Aorta (tissue), 5 donors: ENCODE data around the gene ELMO1. TPM values are rescaled to one million over a fixed set of nuclear protein-coding genes. Genes with fewer than 3 reads are reported as not detected.
"Not testable (repeated sequence)": the region's sequence is repeated elsewhere in the genome, so short reads cannot be mapped to it uniquely, and the experiment has no call there.

Experiments used
- ATAC-seq: fragments of 200-7000 bp; cut with Tn5 transposase; one replicate; pipeline ENCODE4 v1.9.1; 2022; ENCODE audit warnings: moderate library complexity; ENCODE audit not compliant: low FRiP score
- DNase-seq, 2 donors: peaks; one replicate each; pipeline ENCODE4 v3.0.0-alpha.2; 2020
- H3K27ac ChIP-seq, 2 donors: one replicate each; pipeline ENCODE4 v1.5.1; 2013; ENCODE audit warnings: low read length in 2 of 2, mild to moderate bottlenecking in 2 of 2, moderate library complexity in 2 of 2, control low read depth in 1 of 2, inconsistent platforms in 1 of 2, low read depth in 1 of 2
- H3K27me3 ChIP-seq, 2 donors: one replicate each; pipeline ENCODE4 v1.6.1; 2013; ENCODE audit warnings: control low read depth in 1 of 2, low read length in 1 of 2, mild to moderate bottlenecking in 1 of 2, moderate library complexity in 1 of 2; ENCODE audit not compliant: insufficient read depth in 2 of 2, control insufficient read depth in 1 of 2
- H3K36me3 ChIP-seq, 2 donors: one replicate each; pipeline ENCODE4 v1.6.1; 2013; ENCODE audit warnings: control low read depth in 1 of 2, low read length in 1 of 2, mild to moderate bottlenecking in 1 of 2; ENCODE audit not compliant: insufficient read depth in 2 of 2, control insufficient read depth in 1 of 2
- H3K4me1 ChIP-seq, 2 donors: one replicate each; pipeline ENCODE4 v1.6.1; 2013; ENCODE audit warnings: low read length in 2 of 2, control low read depth in 1 of 2, mild to moderate bottlenecking in 1 of 2, moderate library complexity in 1 of 2; ENCODE audit not compliant: insufficient read depth in 2 of 2, control insufficient read depth in 1 of 2
- H3K4me3 ChIP-seq, 2 donors: one replicate each; pipeline ENCODE4 v1.5.1; 2013; ENCODE audit warnings: low read length in 2 of 2, control low read depth in 1 of 2, mild to moderate bottlenecking in 1 of 2
- H3K9me3 ChIP-seq: one replicate; pipeline ENCODE4 v1.6.1; 2013; ENCODE audit warnings: mild to moderate bottlenecking, low read length; ENCODE audit not compliant: control insufficient read depth
- WGBS, 2 donors: extraction: QIAGEN DNeasy Blood & Tissue Kit; methylation state at CpG; one replicate each; pipeline ENCODE4 v1.1.7; 2013; 5-methylcytosine and 5-hydroxymethylcytosine counted together
- intact Hi-C, 2 donors: fragments of 100-400 bp; cut with DNase I; formaldehyde crosslinking; loops; one replicate each; pipeline versions ENCODE4 v1.14.2 to v1.15.0; 2022
- polyA plus RNA-seq, 2 donors: library from polyadenylated mRNA; stranded (reverse); fragments of 200-250 nt; gene quantifications; one replicate each; pipeline ENCODE4 v1.2.3, GENCODE V29; 2013
- total RNA-seq, 2 donors: library from RNA; stranded (reverse); fragmentation: NEBNext Ultra II Directional; extraction: Animal tissue kit (Norgen Biotek cat#: 25700); gene quantifications; one replicate each; pipeline ENCODE4 v1.2.1, GENCODE V29; 2021
- donor health status: healthy with polysubstance abuse.
- donor health status: Bipolar disorder and iron deficiency.
- donor health status: DM: no; HTN: no; CAD: no.
- donor health status: DM: no; HTN: no; CAD: no.
- donor health status: DM: yes; HTN: yes; CAD: no.

The ELMO1 gene
- total and polyA plus RNA-seq, 4 donors, result 1.8 to 86.9 (median 24.8) TPM

- WGBS, 2 donors, result 93 to 98% methylated on average over 24 to 28 of the region's 28 CpGs
- H3K36me3 ChIP-seq, result not testable (repeated sequence)
Observed at GRCh38 chr7:36973534-36973933, 475.1 kb downstream of the ELMO1 start.

GRCh38 chr7:36972140-36972518 lies 476.5 kb downstream of the ELMO1 start:
- H3K36me3 ChIP-seq, result no peaks in the 10 kb centered on the region
- no peak overlapping the region for H3K27ac ChIP-seq
- intact Hi-C loops, result no loop called here
- 77 to 86% methylated on average over 5 of the region's 5 CpGs for WGBS, 2 donors
- no peaks in the 10 kb centered on the region for H3K9me3 ChIP-seq
- no peak for DNase-seq
- peak; percentile 78 for ATAC-seq
- H3K4me3 ChIP-seq, result no peak overlapping the region
- H3K4me1 ChIP-seq, result no peaks in the 10 kb centered on the region
- H3K27me3 ChIP-seq, result no peaks in the 10 kb centered on the region

More at GRCh38 chr7:36973534-36973933, 475.1 kb downstream of the ELMO1 start:
- intact Hi-C loops, H3K4me3 ChIP-seq, H3K27ac ChIP-seq, H3K4me1 ChIP-seq, H3K27me3 ChIP-seq, H3K9me3 ChIP-seq, ATAC-seq: not testable (repeated sequence)
- peak in 1 of 2 donors; percentile 55 for DNase-seq

DNA sequence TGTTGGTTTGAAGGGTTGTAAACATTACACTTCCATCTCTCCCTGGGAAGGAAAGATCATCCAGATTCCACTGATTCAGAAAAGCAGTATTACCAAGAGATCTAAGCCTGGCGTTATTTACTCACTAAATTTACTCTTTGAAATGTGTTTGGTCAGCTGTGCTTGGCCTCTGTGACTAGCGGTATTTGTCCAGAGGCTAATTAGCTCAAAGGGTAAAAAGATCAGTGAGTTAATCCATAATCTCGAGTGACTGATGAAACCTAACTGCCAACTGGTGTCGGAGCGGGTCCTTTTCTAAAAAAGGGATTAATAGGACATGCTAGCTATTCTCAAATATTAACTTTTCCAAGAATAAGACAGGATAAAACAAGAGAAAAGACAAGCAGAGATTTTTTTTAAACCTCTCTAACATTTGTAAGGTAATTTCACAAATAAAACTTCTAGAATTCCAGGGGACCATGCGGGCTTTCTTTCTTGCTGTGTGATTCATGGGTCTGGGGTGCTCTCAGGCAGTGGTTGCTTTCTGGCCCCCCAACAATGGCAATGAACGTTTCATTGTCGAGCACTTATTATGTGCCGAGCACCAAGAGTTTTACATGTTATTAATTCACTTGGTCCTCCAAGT lies 477.0 kb downstream of the ELMO1 start:
- DNase-seq (no peak), ATAC-seq (peak; percentile 64)
- no peaks in the 10 kb centered on the region for H3K36me3 ChIP-seq
- H3K27me3 ChIP-seq, result no peaks in the 10 kb centered on the region
- no peaks in the 10 kb centered on the region for H3K4me1 ChIP-seq
- WGBS, 2 donors, result 87 to 91% methylated on average over 9 of the region's 9 CpGs
- no peaks in the 10 kb centered on the region for H3K9me3 ChIP-seq
- intact Hi-C loops, result no loop called here
- H3K4me3 ChIP-seq, result no peak overlapping the region
- no peak overlapping the region for H3K27ac ChIP-seq

DNA sequence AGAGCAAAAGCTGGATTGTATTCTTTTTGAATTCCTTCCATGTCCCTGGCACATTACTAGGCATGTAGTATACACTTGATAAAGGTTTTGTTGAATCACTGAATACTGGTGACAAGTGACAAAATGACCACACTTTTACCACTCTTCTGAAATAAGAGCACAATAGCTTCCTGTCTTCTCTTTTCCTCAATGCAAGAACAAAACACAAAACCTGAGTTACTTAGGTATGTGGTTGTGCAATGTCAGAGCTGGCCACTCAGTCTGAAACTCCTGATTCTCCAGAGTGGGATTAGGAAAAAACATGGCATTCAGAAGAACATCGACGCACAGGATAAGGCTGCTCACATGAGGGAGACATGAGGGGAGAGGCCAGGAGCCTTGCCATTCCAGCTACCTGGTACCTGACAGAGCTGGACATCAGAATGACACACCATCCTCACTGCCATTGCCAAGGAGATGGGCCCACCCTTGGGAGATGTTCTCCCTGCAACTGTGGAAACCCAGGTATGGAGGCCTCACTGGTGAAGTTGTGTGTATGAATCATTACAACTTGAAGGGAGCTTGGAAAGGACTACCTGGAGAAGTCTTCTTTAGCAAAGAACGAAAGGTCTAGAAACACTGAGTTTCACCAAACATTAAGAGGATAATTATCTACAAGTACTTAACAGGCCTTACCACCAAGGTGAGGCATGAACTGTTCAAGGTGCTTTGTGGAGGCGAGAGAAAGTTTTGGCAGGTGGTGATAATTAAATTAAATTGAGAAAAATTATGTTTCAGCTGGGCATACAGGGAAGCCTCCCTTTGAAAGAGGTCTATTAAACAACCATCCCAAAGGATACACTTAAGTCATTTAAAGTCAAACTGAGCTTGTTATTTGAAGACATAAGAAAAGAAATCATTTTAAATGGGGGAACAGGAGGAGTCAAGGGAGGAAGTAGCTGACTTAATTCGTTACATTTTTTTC lies 477.8 kb downstream of the ELMO1 start:
- H3K27me3 ChIP-seq, result no peaks in the 10 kb centered on the region
- no peak overlapping the region for H3K4me3 ChIP-seq
- H3K36me3 ChIP-seq, result no peaks in the 10 kb centered on the region
- H3K27ac ChIP-seq, result no peak overlapping the region
- no peaks in the 10 kb centered on the region for H3K4me1 ChIP-seq
- no peak for ATAC-seq
- no peak for DNase-seq
- no peaks in the 10 kb centered on the region for H3K9me3 ChIP-seq
- WGBS, 2 donors, result 85 to 91% methylated on average over 5 of the region's 5 CpGs
- intact Hi-C loops, result no loop called here

GRCh38 chr7:36969376-36969775 lies 479.3 kb downstream of the ELMO1 start:
- no peak for ATAC-seq
- intact Hi-C loops, result no loop called here
- Histone ChIP-seq H3K9me3 (no peaks in the 10 kb centered on the region), H3K4me3 (no peak overlapping the region), H3K27me3 (no peaks in the 10 kb centered on the region), H3K4me1 (no peaks in the 10 kb centered on the region), H3K27ac (no peak overlapping the region), H3K36me3 (no peaks in the 10 kb centered on the region)
- DNase-seq, result peak in 1 of 2 donors; percentile 45

GRCh38 chr7:36967387-36967786 lies 481.3 kb downstream of the ELMO1 start:
- no peaks in the 10 kb centered on the region for H3K4me1 ChIP-seq
- DNase-seq (peak in 1 of 2 donors; percentile 67), ATAC-seq (peak; percentile 90)
- H3K4me3 ChIP-seq, result no peak overlapping the region
- intact Hi-C loops, result loop anchor here (1.0 kb wide), 2 partner anchors 215 to 234 kb away; no protein-coding TSS in a partner anchor
- no peaks in the 10 kb centered on the region for H3K36me3 ChIP-seq
- WGBS, 2 donors, result 17 to 20% methylated on average over 4 of the region's 4 CpGs
- H3K27me3 ChIP-seq, result no peaks in the 10 kb centered on the region
- H3K9me3 ChIP-seq, result no peaks in the 10 kb centered on the region
- no peak overlapping the region for H3K27ac ChIP-seq

DNA sequence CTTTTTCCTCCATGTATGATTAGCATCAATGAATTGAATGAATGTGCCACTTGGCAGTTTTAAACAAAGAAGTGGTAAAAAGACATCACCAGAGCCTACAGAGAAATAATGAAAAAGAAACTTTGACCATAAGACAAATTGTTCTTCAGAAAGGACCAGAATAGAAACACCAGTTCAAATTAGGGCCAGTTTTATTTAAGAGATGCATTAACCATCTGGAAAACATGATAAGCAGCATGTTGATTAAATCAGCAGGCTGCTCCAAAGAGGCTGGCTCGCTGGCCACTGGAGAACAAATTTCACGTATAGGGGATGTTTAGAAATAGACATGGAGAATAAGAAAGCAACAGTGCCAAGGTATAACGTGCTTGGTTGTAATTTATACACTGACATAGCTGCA lies 482.0 kb downstream of the ELMO1 start:
- 52 to 59% methylated on average over 3 of the region's 3 CpGs for WGBS, 2 donors
- H3K4me3 ChIP-seq, result no peak overlapping the region

DNA sequence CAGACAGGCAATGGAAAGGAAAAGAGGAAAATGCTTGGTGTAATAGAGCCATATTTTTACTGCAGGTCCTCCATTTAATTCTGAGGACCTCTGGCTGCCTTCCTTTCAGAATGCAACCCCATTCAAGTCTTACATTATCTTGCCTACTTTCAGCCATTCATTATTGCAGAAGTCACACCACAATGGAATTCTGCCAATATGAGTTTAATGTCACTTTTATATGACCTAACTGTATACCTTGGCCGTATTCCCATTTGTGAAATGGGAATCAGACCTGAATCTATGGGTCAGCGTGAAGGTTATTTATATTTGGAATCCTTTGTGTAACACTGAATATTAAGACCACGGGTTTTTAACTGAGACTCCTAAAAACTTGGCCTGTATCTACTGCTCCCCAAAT lies 482.6 kb downstream of the ELMO1 start:
- WGBS, 2 donors, result 27 to 31% methylated on average over 3 of the region's 3 CpGs
- ATAC-seq (no peak), DNase-seq (no peak)
- Histone ChIP-seq H3K36me3 (no peaks in the 10 kb centered on the region), H3K4me3 (no peak overlapping the region), H3K27me3 (no peaks in the 10 kb centered on the region), H3K27ac (no peak overlapping the region), H3K9me3 (no peaks in the 10 kb centered on the region), H3K4me1 (no peaks in the 10 kb centered on the region)
- intact Hi-C loops, result no loop called here

More for the DNA sequence above, 482.0 kb downstream of the ELMO1 start:
- Histone ChIP-seq H3K9me3 (no peaks in the 10 kb centered on the region), H3K27ac (no peak overlapping the region), H3K36me3 (no peaks in the 10 kb centered on the region), H3K4me1 (no peaks in the 10 kb centered on the region), H3K27me3 (no peaks in the 10 kb centered on the region)
- intact Hi-C loops, result loop anchor here (1.0 kb wide), 2 partner anchors 216 to 235 kb away; no protein-coding TSS in a partner anchor
- ATAC-seq (no peak), DNase-seq (no peak)
